ENCODE results near the gene NLRP10.

- TF ChIP-seq ZBTB1 (CRISPR knock-in tag; IDR thresholded peaks at IDR 0.05; ENCODE audit: borderline replicate concordance): no peak
- TF ChIP-seq ZNF317 (CRISPR knock-in tag; IDR thresholded peaks at IDR 0.05): no peak
- no peak for TF ChIP-seq CREBL2 (CRISPR knock-in tag; IDR thresholded peaks at IDR 0.05; ENCODE audit: borderline replicate concordance)
- no peak for TF ChIP-seq EZH2 (conservative IDR thresholded peaks at IDR 0.05; ENCODE audit: low read depth, low read length)
- no peak for TF ChIP-seq CTCF (CRISPR knock-in tag; IDR thresholded peaks at IDR 0.05)
- no peak for TF ChIP-seq TFAP4 (IDR thresholded peaks at IDR 0.05; ENCODE audit: borderline replicate concordance, low read depth)
- no peak for TF ChIP-seq ZNF704 (CRISPR knock-in tag; IDR thresholded peaks at IDR 0.05; ENCODE audit: borderline replicate concordance)
- no peak for TF ChIP-seq HBP1 (CRISPR knock-in tag; IDR thresholded peaks at IDR 0.05; ENCODE audit: low read depth)
These were observed 15.3 kb downstream of the NLRP10 start for GRCh38 chr11:7949934-7950333.
